Smooth muscle cell (in vitro differentiated cells): ENCODE results near the gene MRPS14. TPM values are rescaled to one million over a fixed set of nuclear protein-coding genes. Genes with fewer than 3 reads are reported as not detected.

ENCODE experiments used
- DNase-seq: peaks from one replicate; lab custom pipeline; 2025; ENCODE audit not compliant: unreplicated experiment; lab: John Stamatoyannopoulos, UW
- H2AFZ ChIP-seq: fragments of 200-600 bp; sonication (generic); 2 replicates; pipeline ENCODE4 v1.6.0; 2016; ENCODE audit warnings: antibody characterized with exemption, low read depth, mild to moderate bottlenecking
- H3F3A ChIP-seq: fragments of 200-600 bp; sonication (generic); 2 replicates; pipeline ENCODE4 v1.6.0; 2017; ENCODE audit warnings: antibody characterized with exemption, low read depth
- H3K27ac ChIP-seq: fragments of 200-600 bp; sonication (generic); 2 replicates; pipeline ENCODE4 v1.5.1; 2016; ENCODE audit warnings: low read depth, mild to moderate bottlenecking
- H3K27me3 ChIP-seq: fragments of 200-600 bp; sonication (generic); 2 replicates; pipeline ENCODE4 v1.6.1; 2016; ENCODE audit warnings: low read depth, mild to moderate bottlenecking
- H3K36me3 ChIP-seq: fragments of 200-600 bp; sonication (generic); 2 replicates; pipeline ENCODE4 v1.5.1; 2016; ENCODE audit warnings: low read depth
- H3K4me1 ChIP-seq: fragments of 200-600 bp; sonication (generic); 2 replicates; pipeline ENCODE4 v1.5.1; 2016; ENCODE audit warnings: low read depth
- H3K4me2 ChIP-seq: fragments of 200-600 bp; sonication (generic); 2 replicates; pipeline ENCODE4 v1.6.0; 2016; ENCODE audit warnings: mild to moderate bottlenecking
- H3K4me3 ChIP-seq: fragments of 200-600 bp; sonication (generic); 2 replicates; pipeline ENCODE4 v1.5.1; 2016; ENCODE audit warnings: mild to moderate bottlenecking
- H3K79me2 ChIP-seq: fragments of 200-600 bp; sonication (generic); 2 replicates; pipeline ENCODE4 v1.6.0; 2016; ENCODE audit warnings: low read depth, mild to moderate bottlenecking
- H3K9ac ChIP-seq: fragments of 200-600 bp; sonication (generic); 2 replicates; pipeline ENCODE4 v1.6.0; 2016; ENCODE audit warnings: low read depth
- H3K9me3 ChIP-seq: fragments of 200-600 bp; sonication (generic); replicated peaks from 2 replicates; pipeline ENCODE4 v1.5.1; 2016; ENCODE audit warnings: low read depth
- H4K20me1 ChIP-seq: fragments of 200-600 bp; sonication (generic); 2 replicates; pipeline ENCODE4 v1.6.0; 2016; ENCODE audit warnings: low read depth
- CTCF ChIP-seq: fragments of 200-600 bp; sonication (generic); IDR thresholded peaks from 2 replicates; pipeline ENCODE4 v1.5.1; 2017; ENCODE audit warnings: borderline replicate concordance, mild to moderate bottlenecking, antibody characterized with exemption; ENCODE audit not compliant: insufficient read depth, poor library complexity, severe bottlenecking
- WGBS: methylation state at CpG from one replicate; pipeline ENCODE4 v1.1.7; 2016; ENCODE audit warnings: low lambda C conversion rate; 5-methylcytosine and 5-hydroxymethylcytosine counted together
- polyA plus RNA-seq: library from polyadenylated mRNA; unstranded; fragments of >200 nt; fragmentation: Nextera tagmentation; extraction: Ambion mirVana; gene quantifications from 2 replicates; pipeline ENCODE4 v1.2.1, GENCODE V29; 2016
- total RNA-seq: library from RNA; depleted of rRNA; stranded (reverse); fragments of >200 nt; gene quantifications from 2 replicates; pipeline ENCODE4 v1.2.3, GENCODE V29; 2014

Gene MRPS14
- total and polyA plus RNA-seq, 2 experiments from 2014 or later, result 29.1 to 57.2 TPM

- Histone ChIP-seq H3K9me3 (no peaks in the 10 kb centered on the region), H2AFZ (no peak overlapping the region), H3K36me3 (no peaks in the 10 kb centered on the region), H4K20me1 (no peaks in the 10 kb centered on the region), H3K4me2 (no peak overlapping the region), H3F3A (no peaks in the 10 kb centered on the region), H3K9ac (no peak overlapping the region), H3K4me1 (no peaks in the 10 kb centered on the region), H3K79me2 (no peaks in the 10 kb centered on the region), H3K4me3 (no peak overlapping the region), H3K27ac (no peak overlapping the region), H3K27me3 (no peaks in the 10 kb centered on the region)
- DNase-seq, result no peak
- no peak for TF ChIP-seq CTCF
- WGBS, result 95% methylated on average over 4 of the region's 4 CpGs
Measured at GRCh38 chr1:174984952-174985351, 38.3 kb downstream of the MRPS14 start.

DNA sequence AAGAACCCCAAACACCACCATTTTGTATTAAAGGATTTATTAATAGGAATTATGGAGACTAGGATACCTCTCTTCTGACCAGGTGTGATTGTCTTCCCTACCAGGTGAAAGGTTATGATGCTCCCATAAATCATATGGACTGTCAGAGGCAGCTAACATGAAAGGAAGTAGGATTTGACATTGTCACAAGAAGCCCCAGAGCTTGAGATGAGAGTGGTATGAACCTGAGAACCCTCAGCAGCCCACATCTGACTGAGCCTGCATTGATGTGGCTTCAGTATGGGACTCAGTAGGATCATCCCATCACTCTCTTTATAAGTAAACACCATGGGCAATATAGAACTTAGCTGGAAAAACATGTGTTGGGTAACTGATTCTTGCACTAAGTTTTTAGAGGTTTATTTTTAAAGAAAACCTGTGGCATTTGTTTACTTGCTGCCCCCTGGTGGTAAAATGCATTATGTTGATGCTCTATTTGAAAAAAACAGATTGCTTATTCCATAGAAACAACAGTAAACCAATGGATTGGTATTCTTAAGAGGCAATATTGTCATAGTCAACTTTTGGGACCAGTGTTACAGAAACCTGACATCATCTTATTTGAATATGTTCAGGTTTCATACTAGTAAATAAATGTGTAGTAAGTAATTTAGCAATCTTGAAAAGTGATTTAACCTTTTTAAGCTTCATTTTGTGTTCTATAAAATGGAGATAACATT, 40.1 kb downstream of the MRPS14 start:
- Histone ChIP-seq H3K27me3 (no peaks in the 10 kb centered on the region), H3K4me1 (no peaks in the 10 kb centered on the region), H2AFZ (no peak overlapping the region), H4K20me1 (no peaks in the 10 kb centered on the region), H3K36me3 (no peaks in the 10 kb centered on the region), H3K27ac (no peak overlapping the region), H3K4me3 (no peak overlapping the region), H3F3A (no peaks in the 10 kb centered on the region), H3K9me3 (no peaks in the 10 kb centered on the region), H3K4me2 (no peak overlapping the region), H3K79me2 (no peaks in the 10 kb centered on the region), H3K9ac (no peak overlapping the region)
- no peak for DNase-seq
- peak; percentile 76 for TF ChIP-seq CTCF

DNA sequence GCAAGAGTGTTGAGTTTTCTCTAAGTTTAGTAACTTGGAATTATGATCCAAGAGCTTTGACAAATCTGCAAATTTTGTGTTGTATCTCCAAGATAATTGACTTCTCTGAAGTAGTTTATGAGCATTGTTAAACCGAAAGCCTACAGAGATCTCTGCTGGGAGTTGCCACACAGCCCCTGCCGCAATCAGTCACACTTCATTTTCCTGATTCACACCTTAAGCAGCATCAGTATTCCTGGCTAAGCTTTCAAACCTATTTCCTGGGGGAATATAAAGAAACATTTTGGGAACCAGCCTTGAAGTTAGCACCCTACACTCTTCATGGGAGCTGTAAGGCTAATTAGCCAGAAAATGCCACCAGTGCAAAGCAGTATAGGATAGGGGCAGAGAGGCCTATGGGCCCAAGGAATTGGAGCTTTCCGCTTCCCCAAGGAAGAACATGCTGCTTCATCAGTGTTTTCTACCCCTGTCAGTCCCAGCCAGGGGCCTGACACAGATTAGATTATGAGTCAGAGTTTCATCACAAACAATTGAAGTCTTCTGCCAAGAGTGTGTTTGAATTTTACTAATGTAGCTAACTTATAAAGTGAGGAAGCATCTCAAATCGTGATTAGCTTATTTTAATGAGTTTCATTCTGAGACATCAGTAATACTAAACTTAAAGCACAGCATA, 46.7 kb downstream of the MRPS14 start:
- H3K4me2 ChIP-seq, result no peak overlapping the region

More for the DNA sequence above, 46.7 kb downstream of the MRPS14 start:
- WGBS, result 84% methylated on average over 4 of the region's 4 CpGs
- Histone ChIP-seq H3K9ac (no peak overlapping the region), H3K4me1 (no peaks in the 10 kb centered on the region), H3K27me3 (no peaks in the 10 kb centered on the region), H3K79me2 (no peaks in the 10 kb centered on the region), H3K27ac (no peak overlapping the region), H3K4me3 (no peak overlapping the region), H3K36me3 (no peaks in the 10 kb centered on the region), H4K20me1 (no peaks in the 10 kb centered on the region), H3F3A (no peaks in the 10 kb centered on the region), H3K9me3 (no peaks in the 10 kb centered on the region), H2AFZ (no peak overlapping the region)
- no peak for DNase-seq
- no peak for TF ChIP-seq CTCF
